Measurements from ENCODE around the gene PRSS57.

GRCh38 chr19:662207-662961, 32.9 kb downstream of the PRSS57 start:
- TF ChIP-seq, protein P1, sequence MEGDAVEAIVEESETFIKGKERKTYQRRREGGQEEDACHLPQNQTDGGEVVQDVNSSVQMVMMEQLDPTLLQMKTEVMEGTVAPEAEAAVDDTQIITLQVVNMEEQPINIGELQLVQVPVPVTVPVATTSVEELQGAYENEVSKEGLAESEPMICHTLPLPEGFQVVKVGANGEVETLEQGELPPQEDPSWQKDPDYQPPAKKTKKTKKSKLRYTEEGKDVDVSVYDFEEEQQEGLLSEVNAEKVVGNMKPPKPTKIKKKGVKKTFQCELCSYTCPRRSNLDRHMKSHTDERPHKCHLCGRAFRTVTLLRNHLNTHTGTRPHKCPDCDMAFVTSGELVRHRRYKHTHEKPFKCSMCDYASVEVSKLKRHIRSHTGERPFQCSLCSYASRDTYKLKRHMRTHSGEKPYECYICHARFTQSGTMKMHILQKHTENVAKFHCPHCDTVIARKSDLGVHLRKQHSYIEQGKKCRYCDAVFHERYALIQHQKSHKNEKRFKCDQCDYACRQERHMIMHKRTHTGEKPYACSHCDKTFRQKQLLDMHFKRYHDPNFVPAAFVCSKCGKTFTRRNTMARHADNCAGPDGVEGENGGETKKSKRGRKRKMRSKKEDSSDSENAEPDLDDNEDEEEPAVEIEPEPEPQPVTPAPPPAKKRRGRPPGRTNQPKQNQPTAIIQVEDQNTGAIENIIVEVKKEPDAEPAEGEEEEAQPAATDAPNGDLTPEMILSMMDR (conservative IDR thresholded peaks at IDR 0.05 in 1 of 2, IDR thresholded peaks at IDR 0.05 in 1 of 2; ENCODE audit: low read depth in 1 of 2, low read length in 2 of 2) = no peak
- no peak for TF ChIP-seq EZH2 (IDR thresholded peaks at IDR 0.05; ENCODE audit: low read length, missing control alignments)
